ENCODE data around the gene U2AF1L4.

GRCh38 chr19:35756377-35757230 lies 11.4 kb upstream of the U2AF1L4 start, which contains the start of gene HSPB6:
- TF ChIP-seq CTCF (IDR thresholded peaks at IDR 0.05; ENCODE audit: low read depth, low read length): no peak
- TF ChIP-seq MYC (IDR thresholded peaks at IDR 0.05; ENCODE audit: low read depth, low read length): no peak
- TF ChIP-seq MAX (IDR thresholded peaks at IDR 0.05; ENCODE audit: low read depth, low read length): no peak

All from NB4 (cell line).